Measurements from ENCODE around the gene DOK4. TPM values are rescaled to one million over a fixed set of nuclear protein-coding genes. Genes with fewer than 3 reads are reported as not detected.
A peak's percentile ranks its signal among the peaks of the same experiment; 100 is the strongest.

DOK4 gene
- total and polyA plus RNA-seq, 2 donors (not counting 1 experiment from before 2014, with no cell fraction given) = 1.6 to 2.5 TPM

DNA sequence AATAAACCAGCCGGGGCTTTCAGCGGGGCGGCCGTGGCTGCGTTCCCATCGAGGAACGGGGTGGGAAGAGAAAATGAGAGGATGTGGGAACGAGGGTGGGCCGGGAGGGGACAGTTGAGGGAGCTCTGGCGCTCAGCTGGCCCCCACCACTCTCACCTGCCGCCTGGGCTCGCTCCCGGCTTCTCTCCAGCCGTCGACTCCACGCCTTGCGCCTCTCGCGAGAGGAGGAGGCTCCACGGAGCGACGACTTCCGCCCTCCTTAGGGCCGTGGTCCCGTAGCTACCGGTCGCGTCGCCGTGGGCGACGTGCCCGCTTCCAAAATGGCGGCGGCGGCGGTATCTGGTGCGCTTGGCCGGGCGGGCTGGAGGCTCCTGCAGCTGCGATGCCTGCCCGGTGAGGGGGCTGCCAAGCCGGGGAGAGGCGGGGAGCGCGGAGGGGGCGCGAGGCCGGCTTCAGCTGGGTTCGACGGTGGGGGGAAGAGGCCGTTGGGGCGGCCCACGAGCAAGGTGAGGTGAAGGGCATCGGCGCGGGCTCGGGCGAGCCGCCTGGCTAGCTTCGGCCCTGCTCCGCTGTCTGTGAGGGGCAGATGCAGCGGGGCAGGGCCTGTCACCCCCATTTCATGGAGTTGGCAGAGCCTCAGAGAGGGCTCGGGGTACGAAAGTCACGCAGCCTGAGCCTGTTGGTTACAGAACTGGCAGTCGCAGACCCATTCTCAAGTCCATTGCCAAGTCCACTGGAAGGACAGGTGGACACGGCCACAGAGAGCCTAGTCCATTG lies 38.9 kb downstream of the DOK4 start, which contains the start of the genes CIAPIN1 and COQ9:
Gene CIAPIN1 (minus strand): TSS at position 200 of the 777 bp plus-strand sequence. CDS start 6,457 bp downstream, outside the sequence.
Gene COQ9 (plus strand): TSS at position 294 of the 777 bp plus-strand sequence. CDS start 27 bp downstream, at position 321.
- Histone ChIP-seq H3K9me3 (ENCODE audit: control extremely low read depth in 1 of 3, control insufficient read depth in 2 of 3, insufficient read depth in 1 of 3, low read length in 2 of 3) (no peaks in the 10 kb centered on the region), H3K36me3 (replicated peaks in 1 of 2; ENCODE audit: control extremely low read depth in 1 of 2, control insufficient read depth in 1 of 2, extremely low read depth in 1 of 2, insufficient read depth in 2 of 2, low read length in 1 of 2) (peaks cover 0 to 18% of the 10 kb centered on the region in 2 experiments), H3K4me2 (replicated peaks; ENCODE audit: low read depth, low read length, poor library complexity, severe bottlenecking) (peak within 1 kb of the TSS; percentile 93), H3K9ac (ENCODE audit: low read length) (peak within 1 kb of the TSS; percentile 98), H3K27ac (ENCODE audit: low read length in 2 of 2) (peak within 1 kb of the TSS; percentile 68 to 92), H3K27me3 (replicated peaks in 1 of 4; ENCODE audit: control extremely low read depth in 1 of 4, control insufficient read depth in 3 of 4, insufficient read depth in 4 of 4, low read length in 3 of 4) (no peaks in the 10 kb centered on the region), H3K79me2 (ENCODE audit: control insufficient read depth, insufficient read depth, low read length) (peaks cover 64% of the 10 kb centered on the region), H2AFZ (ENCODE audit: insufficient read depth, low read depth, low read length, poor library complexity, severe bottlenecking) (peak within 1 kb of the TSS; percentile 99), H4K20me1 (ENCODE audit: control insufficient read depth, insufficient read depth, low read length, poor library complexity, severe bottlenecking) (no peaks in the 10 kb centered on the region), H3K4me3 (ENCODE audit: control extremely low read depth in 1 of 5, extremely low read depth in 1 of 5, insufficient read depth in 1 of 5, low read depth in 2 of 5, low read length in 4 of 5) (peak within 1 kb of the TSS; percentile 67 to 96 (median 83)), H3K4me1 (ENCODE audit: control insufficient read depth in 2 of 2, insufficient read depth in 2 of 2, low read length in 2 of 2) (peaks cover 16% of the 10 kb centered on the region in 2 donors)
- Mint-ChIP-seq H3K27ac (peak within 1 kb of the TSS; percentile 91), H3K4me3 (peak within 1 kb of the TSS; percentile 94), H3K9me3 (ENCODE audit: insufficient read depth) (no peaks in the 10 kb centered on the region), H3K27me3 (no peaks in the 10 kb centered on the region), H3K4me1 (peaks cover 28% of the 10 kb centered on the region)
- ChIA-PET POLR2A (interaction anchor here (1.0 to 1.5 kb wide), 5 partner anchors 15 to 202 kb away, joined by 4 to 17 read pairs (median 5); partner anchors contain the start of genes ARL2BP, CCDC102A and POLR2C), CTCF (interaction anchor here (0.6 to 5.0 kb wide), 15 partner anchors 10 to 147 kb away, joined by 3 to 28 read pairs (median 5); partner anchors contain the start of genes ADGRG5 and POLR2C)
- peak; percentile 94 for DNase-seq
- under 1% methylated on average over 60 of the region's 68 CpGs for WGBS (ENCODE audit: insufficient coverage)
- intact Hi-C loops (cut with micrococcal nuclease) = loop anchor here (1.0 to 2.0 kb wide), 9 partner anchors 15 to 681 kb away; partner anchors contain the start of genes CCDC102A, CFAP20, DOK4 and KATNB1
- TF ChIP-seq, protein P1, sequence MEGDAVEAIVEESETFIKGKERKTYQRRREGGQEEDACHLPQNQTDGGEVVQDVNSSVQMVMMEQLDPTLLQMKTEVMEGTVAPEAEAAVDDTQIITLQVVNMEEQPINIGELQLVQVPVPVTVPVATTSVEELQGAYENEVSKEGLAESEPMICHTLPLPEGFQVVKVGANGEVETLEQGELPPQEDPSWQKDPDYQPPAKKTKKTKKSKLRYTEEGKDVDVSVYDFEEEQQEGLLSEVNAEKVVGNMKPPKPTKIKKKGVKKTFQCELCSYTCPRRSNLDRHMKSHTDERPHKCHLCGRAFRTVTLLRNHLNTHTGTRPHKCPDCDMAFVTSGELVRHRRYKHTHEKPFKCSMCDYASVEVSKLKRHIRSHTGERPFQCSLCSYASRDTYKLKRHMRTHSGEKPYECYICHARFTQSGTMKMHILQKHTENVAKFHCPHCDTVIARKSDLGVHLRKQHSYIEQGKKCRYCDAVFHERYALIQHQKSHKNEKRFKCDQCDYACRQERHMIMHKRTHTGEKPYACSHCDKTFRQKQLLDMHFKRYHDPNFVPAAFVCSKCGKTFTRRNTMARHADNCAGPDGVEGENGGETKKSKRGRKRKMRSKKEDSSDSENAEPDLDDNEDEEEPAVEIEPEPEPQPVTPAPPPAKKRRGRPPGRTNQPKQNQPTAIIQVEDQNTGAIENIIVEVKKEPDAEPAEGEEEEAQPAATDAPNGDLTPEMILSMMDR (IDR thresholded peaks at IDR 0.05) = no peak
- TF ChIP-seq EZH2 (IDR thresholded peaks at IDR 0.05; ENCODE audit: borderline replicate concordance, insufficient read depth, low read depth, low read length, poor library complexity, severe bottlenecking) = no peak
- ATAC-seq (ENCODE audit: low read depth) = peak; percentile 98
